ENCODE data around the gene FMR1NB.

GRCh38 chrX:148043271-148043855, 62.2 kb downstream of the FMR1NB start:
- TF ChIP-seq CTCF (conservative IDR thresholded peaks at IDR 0.05; ENCODE audit: low read depth, low read length): no peak
- TF ChIP-seq EZH2 (IDR thresholded peaks at IDR 0.05; ENCODE audit: low read length, unreplicated experiment): no peak
- no peak for TF ChIP-seq EZH2phosphoT487 (IDR thresholded peaks at IDR 0.05; ENCODE audit: borderline replicate concordance, low read length)

Measured in PC-3 (cell line).